Heart left ventricle (tissue), 16 donors: Measurements from ENCODE around the gene BUB3. TPM values are rescaled to one million over a fixed set of nuclear protein-coding genes. Genes with fewer than 3 reads are reported as not detected.

ENCODE experiments used
- ATAC-seq, 4 donors: fragments of 200-7000 bp; cut with Tn5 transposase; one replicate each; pipeline ENCODE4 v1.9.1; 2020 to 2022; ENCODE audit warnings: moderate library complexity in 4 of 4, mild to moderate bottlenecking in 3 of 4, moderate number of reproducible peaks in 1 of 4
- DNase-seq, 5 donors: peaks; one replicate each; pipeline ENCODE4 v3.0.0-alpha.2; 2020
- H3K27ac ChIP-seq, 12 donors: fragments of 200-600 bp; sonication (generic) in 4 of 12; one replicate each; pipeline versions ENCODE4 v1.5.0 to v1.8.0; 2016 to 2022; ENCODE audit warnings: mild to moderate bottlenecking in 2 of 12
- H3K27me3 ChIP-seq, 9 donors: fragments of 200-600 bp; sonication (generic) in 2 of 9; one replicate each; pipeline versions ENCODE4 v1.5.1 to v1.8.0; 2016 to 2022; ENCODE audit warnings: mild to moderate bottlenecking in 3 of 9
- H3K36me3 ChIP-seq, 9 donors: fragments of 200-600 bp; sonication (generic) in 2 of 9; one replicate each; pipeline versions ENCODE4 v1.5.0 to v1.8.0; 2018 to 2022; ENCODE audit warnings: mild to moderate bottlenecking in 2 of 9
- H3K4me1 ChIP-seq, 12 donors: fragments of 200-600 bp; sonication (generic) in 4 of 12; one replicate each; pipeline versions ENCODE4 v1.5.0 to v1.8.0; 2016 to 2022; ENCODE audit warnings: mild to moderate bottlenecking in 3 of 12
- H3K4me3 ChIP-seq, 12 donors: fragments of 200-600 bp; sonication (generic) in 4 of 12; one replicate each; pipeline versions ENCODE4 v1.5.0 to v1.8.0; 2017 to 2022; ENCODE audit warnings: mild to moderate bottlenecking in 9 of 12, moderate library complexity in 4 of 12
- H3K9me3 ChIP-seq, 12 donors: fragments of 200-600 bp; sonication (generic) in 4 of 12; one replicate each; pipeline versions ENCODE4 v1.5.0 to v1.8.0; 2016 to 2022; ENCODE audit warnings: mild to moderate bottlenecking in 1 of 12
- POLR2A ChIP-seq, 2 donors: fragments of 450-650 bp; IDR thresholded peaks; one replicate each; pipeline ENCODE4 v1.6.1; 2017; ENCODE audit warnings: antibody characterized with exemption in 2 of 2, mild to moderate bottlenecking in 2 of 2, moderate library complexity in 2 of 2
- WGBS, 4 donors: extraction: QIAGEN DNeasy Blood & Tissue Kit in 2 of 4; methylation state at CpG; one replicate each; pipeline versions ENCODE4 v1.1.5 to v1.1.7; 2013 to 2018; 5-methylcytosine and 5-hydroxymethylcytosine counted together
- intact Hi-C, 10 donors: fragments of 100-400 bp; cut with DNase I; formaldehyde crosslinking; loops; one replicate each; pipeline versions ENCODE4 v1.11.1 to v1.14.2; 2022
- polyA plus RNA-seq, 2 donors: library from polyadenylated mRNA; stranded (reverse); fragments of 200-250 nt; gene quantifications; one replicate each; pipeline ENCODE4 v1.2.3, GENCODE V29; 2013
- total RNA-seq, 9 donors: library from RNA; depleted of rRNA in 2 of 9; stranded (reverse); fragments of >200 nt in 2 of 9; fragmentation: NEBNext Ultra II Directional in 3 of 9; extraction: Animal tissue kit (Norgen Biotek cat#: 25700) in 3 of 9; gene quantifications; one replicate each; pipeline versions ENCODE4 v1.1.0 to v1.2.4, GENCODE V29; 2016 to 2023
- TF ChIP-seq, protein P1 (sequence below), 12 donors: fragments of 200-600 bp; sonication (generic) in 4 of 12; IDR thresholded peaks; one replicate each; pipeline versions ENCODE4 v1.5.0 to v1.8.0; 2018 to 2022; ENCODE audit warnings: antibody characterized with exemption in 12 of 12, mild to moderate bottlenecking in 5 of 12
- donor health status: ischemic (EF 13 %, LVEDD 7.1; RV severe dilation, severe dysfunction).
- donor health status: healthy with polysubstance abuse.
- donor health status: DM: no; HTN: yes; CAD: no.
- donor health status: DM: no; HTN: no; CAD: no.
- donor health status: ischemic (EF 25% LVEDD 6.9; RV normal size, moderate dysfunction).
- donor health status: ischemic (EF 25% LVEDD 5.7; RV mildly dilated, moderate dysfunction).
- donor health status: healthy.
- donor health status: DM: yes; HTN: yes; CAD: no.
- donor health status: ischemic (EF 35%, LVEDD 5.7; RV mildly dilated, moderate dysfunction).
- donor health status: nonischemic (EF 11% LVEDD 7.7; RV severe dilation, severe dysfunction).
- donor health status: DM: yes; HTN: yes; CAD: no.
- donor health status: PGD.
- donor health status: ischemic (EF 29% LVEDD 5.4; RV normal size, mild dysfunction).
- donor health status: nonischemic (EF 23%, LVEDD 6.1; RV moderate dilation, normal function).

BUB3 gene
- total and polyA plus RNA-seq, 11 donors = 15.1 to 62.4 (median 38.7) TPM

GRCh38 chr10:123212063-123212462, 57.9 kb downstream of the BUB3 start:
- Histone ChIP-seq H3K27me3 (no peaks in the 10 kb centered on the region), H3K4me1 (no peaks in the 10 kb centered on the region), H3K36me3 (no peaks in the 10 kb centered on the region), H3K27ac (no peak overlapping the region), H3K9me3 (peaks cover 0 to 35% (median 5%) of the 10 kb centered on the region in 12 donors), H3K4me3 (no peak overlapping the region)
- intact Hi-C loops = no loop called here
- ATAC-seq (no peak), DNase-seq (no peak)
- TF ChIP-seq POLR2A (IDR thresholded peaks at IDR 0.05) = no peak
- TF ChIP-seq, protein P1, sequence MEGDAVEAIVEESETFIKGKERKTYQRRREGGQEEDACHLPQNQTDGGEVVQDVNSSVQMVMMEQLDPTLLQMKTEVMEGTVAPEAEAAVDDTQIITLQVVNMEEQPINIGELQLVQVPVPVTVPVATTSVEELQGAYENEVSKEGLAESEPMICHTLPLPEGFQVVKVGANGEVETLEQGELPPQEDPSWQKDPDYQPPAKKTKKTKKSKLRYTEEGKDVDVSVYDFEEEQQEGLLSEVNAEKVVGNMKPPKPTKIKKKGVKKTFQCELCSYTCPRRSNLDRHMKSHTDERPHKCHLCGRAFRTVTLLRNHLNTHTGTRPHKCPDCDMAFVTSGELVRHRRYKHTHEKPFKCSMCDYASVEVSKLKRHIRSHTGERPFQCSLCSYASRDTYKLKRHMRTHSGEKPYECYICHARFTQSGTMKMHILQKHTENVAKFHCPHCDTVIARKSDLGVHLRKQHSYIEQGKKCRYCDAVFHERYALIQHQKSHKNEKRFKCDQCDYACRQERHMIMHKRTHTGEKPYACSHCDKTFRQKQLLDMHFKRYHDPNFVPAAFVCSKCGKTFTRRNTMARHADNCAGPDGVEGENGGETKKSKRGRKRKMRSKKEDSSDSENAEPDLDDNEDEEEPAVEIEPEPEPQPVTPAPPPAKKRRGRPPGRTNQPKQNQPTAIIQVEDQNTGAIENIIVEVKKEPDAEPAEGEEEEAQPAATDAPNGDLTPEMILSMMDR (IDR thresholded peaks at IDR 0.05) = no peak
- WGBS, 4 donors = 93 to 97% (median 94%) methylated on average over 1 of the region's 1 CpG

GRCh38 chr10:123212640-123213039, 58.4 kb downstream of the BUB3 start:
- no peak overlapping the region for H3K4me3 ChIP-seq
- H3K36me3 ChIP-seq = no peaks in the 10 kb centered on the region
- no peaks in the 10 kb centered on the region for H3K4me1 ChIP-seq
- TF ChIP-seq POLR2A (IDR thresholded peaks at IDR 0.05) = no peak
- TF ChIP-seq, protein P1 (IDR thresholded peaks at IDR 0.05) = no peak
- 70 to 92% (median 81%) methylated on average over 6 of the region's 6 CpGs for WGBS, 4 donors
- no peak for DNase-seq
- intact Hi-C loops = no loop called here
- no peak for ATAC-seq
- no peaks in the 10 kb centered on the region for H3K27me3 ChIP-seq
- H3K27ac ChIP-seq = no peak overlapping the region
- H3K9me3 ChIP-seq = peaks cover 0 to 31% (median 4%) of the 10 kb centered on the region in 12 donors

DNA sequence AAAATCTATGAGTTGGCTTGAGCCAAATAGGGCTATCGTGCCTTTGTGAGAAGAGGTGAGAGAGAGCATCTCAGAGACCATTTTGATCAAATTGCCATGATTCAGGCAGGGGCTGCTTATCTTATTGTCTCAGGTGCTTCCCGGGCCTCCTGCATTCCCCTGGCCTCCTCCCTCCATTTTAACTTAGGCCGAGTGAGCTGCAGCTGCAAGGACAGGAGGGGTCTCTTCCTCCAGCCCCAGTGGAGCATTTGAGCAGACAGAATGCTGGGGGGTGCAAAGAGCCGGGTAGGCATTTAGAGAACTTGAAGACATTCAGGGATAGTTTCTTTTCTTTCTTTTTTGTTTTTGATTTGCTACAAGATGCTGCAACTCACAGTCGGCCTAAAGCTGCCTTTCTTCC, 59.0 kb downstream of the BUB3 start:
- H3K4me3 ChIP-seq = no peak overlapping the region
- H3K27ac ChIP-seq = no peak overlapping the region
- ATAC-seq (no peak), DNase-seq (no peak)
- H3K9me3 ChIP-seq = peaks cover 0 to 25% (median under 1%) of the 10 kb centered on the region in 12 donors
- intact Hi-C loops = no loop called here
- H3K36me3 ChIP-seq = no peaks in the 10 kb centered on the region
- WGBS, 4 donors = 66 to 74% (median 70%) methylated on average over 5 of the region's 5 CpGs
- H3K4me1 ChIP-seq = no peaks in the 10 kb centered on the region
- no peaks in the 10 kb centered on the region for H3K27me3 ChIP-seq
- TF ChIP-seq, protein P1 (IDR thresholded peaks at IDR 0.05) = no peak
- no peak for TF ChIP-seq POLR2A (IDR thresholded peaks at IDR 0.05)

Other genes with a start within 250 kb of the BUB3 start
- gene FAM24A, start 243.8 kb upstream of the BUB3 start, total RNA-seq = not detected
- not detected for gene FAM24A, start 243.8 kb upstream of the BUB3 start, polyA plus RNA-seq
- 1 to 10 TPM; 3.4 to 8.3 (median 5.7) TPM for gene C10orf88, start 200.2 kb upstream of the BUB3 start, total RNA-seq
- gene C10orf88, start 200.2 kb upstream of the BUB3 start, polyA plus RNA-seq = 1 to 10 TPM; 3.1 to 5.7 TPM
- 1 to 10 TPM in 8 of 9 donors, under 1 TPM in 1; 0.97 to 3.9 (median 2.0) TPM for gene PSTK, start 174.0 kb upstream of the BUB3 start, total RNA-seq
- 1 to 10 TPM; 1.9 to 3.3 TPM for gene PSTK, start 174.0 kb upstream of the BUB3 start, polyA plus RNA-seq
- 10 to 100 TPM in 4 of 9 donors, 1 to 10 TPM in 5; 5.0 to 16.5 (median 8.6) TPM for gene IKZF5, start 145.6 kb upstream of the BUB3 start, total RNA-seq
- 1 to 10 TPM; 5.8 to 5.9 TPM for gene IKZF5, start 145.6 kb upstream of the BUB3 start, polyA plus RNA-seq
- gene ACADSB, start 145.4 kb upstream of the BUB3 start, total RNA-seq = 100 to 1,000 TPM in 1 of 9 donors, 10 to 100 TPM in 8; 30.3 to 102 (median 60.0) TPM
- 10 to 100 TPM in 1 of 2 donors, 1 to 10 TPM in 1; 9.6 to 11.5 TPM for gene ACADSB, start 145.4 kb upstream of the BUB3 start, polyA plus RNA-seq
- under 1 TPM in 1 of 9 donors, not detected in 8; 0.27 TPM for gene HMX3, start 18.4 kb upstream of the BUB3 start, total RNA-seq
- gene HMX3, start 18.4 kb upstream of the BUB3 start, polyA plus RNA-seq = not detected
- gene HMX2, start 6.3 kb upstream of the BUB3 start, total RNA-seq = not detected
- not detected for gene HMX2, start 6.3 kb upstream of the BUB3 start, polyA plus RNA-seq